Ectodermal cell (in vitro differentiated cells): ENCODE measurements around the gene PARVG.

Experiments used
- H3K27ac ChIP-seq: 2 replicates; pipeline ENCODE4 v1.7.0; 2013; ENCODE audit warnings: mild to moderate bottlenecking, low read depth, low read length; ENCODE audit not compliant: insufficient read depth, poor library complexity, severe bottlenecking
- H3K27me3 ChIP-seq: 2 replicates; pipeline ENCODE4 v1.7.0; 2013; ENCODE audit warnings: mild to moderate bottlenecking, low read length; ENCODE audit not compliant: insufficient read depth, control insufficient read depth, poor library complexity, severe bottlenecking
- H3K36me3 ChIP-seq: one replicate; pipeline ENCODE4 v1.7.0; 2013; ENCODE audit warnings: low read length; ENCODE audit not compliant: control insufficient read depth, insufficient read depth
- H3K4me1 ChIP-seq: one replicate; pipeline ENCODE4 v1.7.0; 2013; ENCODE audit warnings: low read length; ENCODE audit not compliant: control insufficient read depth, insufficient read depth
- H3K4me3 ChIP-seq: 2 replicates; pipeline ENCODE4 v1.7.0; 2013; ENCODE audit warnings: low read depth, low read length, control low read depth; ENCODE audit not compliant: insufficient read depth
- H3K9me3 ChIP-seq: 2 replicates; pipeline ENCODE4 v1.7.0; 2013; ENCODE audit warnings: mild to moderate bottlenecking, low read length, moderate library complexity; ENCODE audit not compliant: control insufficient read depth
- WGBS, 2 experiments: methylation state at CpG; one replicate each; pipeline ENCODE4 v1.1.7; 2013; ENCODE audit warnings: missing lambda C conversion rate in 2 of 2; 5-methylcytosine and 5-hydroxymethylcytosine counted together

The PARVG gene

DNA sequence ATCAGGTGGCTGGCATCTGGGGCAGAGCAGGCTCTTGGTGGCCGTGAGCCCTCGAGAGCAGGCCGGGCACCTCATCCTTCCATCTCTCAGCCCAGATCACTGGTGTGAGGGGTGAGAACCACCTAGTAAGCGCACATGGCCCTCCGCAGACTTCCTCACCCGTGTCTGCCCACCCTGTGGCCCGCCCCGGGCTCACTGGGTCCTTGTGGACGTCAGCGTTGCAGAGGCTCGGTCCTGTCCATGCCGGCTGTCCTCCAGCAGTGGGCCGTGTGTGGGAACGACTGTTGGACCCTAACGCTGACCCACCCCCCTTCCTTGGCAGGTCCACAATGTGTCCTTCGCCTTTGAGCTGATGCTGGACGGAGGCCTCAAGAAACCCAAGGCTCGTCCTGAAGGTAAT is 17.2 kb upstream of the PARVG start:
- H3K4me3 ChIP-seq = no peak overlapping the region
- H3K36me3 ChIP-seq = no peaks in the 10 kb centered on the region
- WGBS, 2 experiments = 93 to 97% methylated on average over 18 of the region's 18 CpGs
- no peaks in the 10 kb centered on the region for H3K27me3 ChIP-seq
- no peak overlapping the region for H3K27ac ChIP-seq
- no peaks in the 10 kb centered on the region for H3K9me3 ChIP-seq
- peaks cover 10% of the 10 kb centered on the region for H3K4me1 ChIP-seq

DNA sequence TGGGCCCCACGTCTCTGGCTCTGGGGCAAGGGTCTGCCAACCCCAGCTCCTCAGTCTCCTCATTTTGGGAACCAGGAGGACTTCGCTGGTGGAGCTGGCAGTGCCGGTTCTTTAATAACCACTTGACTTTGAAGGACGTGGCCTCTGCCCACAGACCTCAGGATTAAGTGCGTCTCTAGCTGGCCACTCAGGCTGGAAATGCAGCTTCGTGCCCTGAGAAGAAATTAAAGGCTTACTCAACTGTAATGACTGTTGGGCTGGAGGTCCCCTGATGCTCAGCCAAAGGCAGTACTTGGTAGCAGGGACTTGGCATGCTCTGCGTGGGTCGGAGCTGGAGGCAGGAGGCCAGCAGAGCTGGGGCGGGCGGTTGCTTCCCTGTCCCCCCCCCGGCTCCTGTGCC is 16.7 kb upstream of the PARVG start:
- Histone ChIP-seq H3K4me1 (peaks cover 7% of the 10 kb centered on the region), H3K9me3 (no peaks in the 10 kb centered on the region), H3K27me3 (no peaks in the 10 kb centered on the region), H3K36me3 (no peaks in the 10 kb centered on the region), H3K27ac (no peak overlapping the region), H3K4me3 (no peak overlapping the region)
- 93 to 94% methylated on average over 11 of the region's 11 CpGs for WGBS, 2 experiments

DNA sequence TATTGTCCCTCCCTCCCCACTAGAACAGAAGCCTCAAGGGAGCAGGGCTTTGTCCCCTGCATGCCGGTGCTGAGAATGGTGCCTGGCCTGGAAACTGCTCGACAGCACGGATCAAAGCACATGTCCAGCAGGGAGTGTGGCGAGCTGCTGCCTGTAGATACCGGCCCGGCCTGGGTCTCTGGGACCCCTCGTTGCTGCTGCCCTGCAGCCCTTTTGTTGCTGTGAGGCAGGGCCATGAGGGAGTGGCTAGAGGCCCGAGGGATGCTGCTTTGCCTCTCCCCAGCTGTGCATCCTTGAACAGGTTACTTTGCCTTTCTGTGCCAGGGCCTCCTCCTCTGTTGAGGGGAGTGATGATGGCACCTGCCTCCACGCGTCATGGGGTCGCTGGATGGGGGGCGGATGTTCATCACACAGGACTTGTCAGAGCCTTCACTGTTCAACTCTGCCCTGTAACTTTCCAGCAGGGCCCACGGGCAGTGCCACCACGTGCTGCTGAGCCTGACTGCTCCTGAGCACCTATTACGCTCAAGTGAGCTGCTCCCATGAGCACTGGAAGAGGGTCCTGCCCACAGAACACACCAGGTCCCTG is 15.3 kb upstream of the PARVG start:
- Histone ChIP-seq H3K36me3 (no peaks in the 10 kb centered on the region), H3K4me3 (no peak overlapping the region), H3K27me3 (no peaks in the 10 kb centered on the region), H3K9me3 (no peaks in the 10 kb centered on the region), H3K4me1 (peaks cover 2% of the 10 kb centered on the region), H3K27ac (no peak overlapping the region)
- WGBS, 2 experiments = 87 to 90% methylated on average over 15 of the region's 15 CpGs

DNA sequence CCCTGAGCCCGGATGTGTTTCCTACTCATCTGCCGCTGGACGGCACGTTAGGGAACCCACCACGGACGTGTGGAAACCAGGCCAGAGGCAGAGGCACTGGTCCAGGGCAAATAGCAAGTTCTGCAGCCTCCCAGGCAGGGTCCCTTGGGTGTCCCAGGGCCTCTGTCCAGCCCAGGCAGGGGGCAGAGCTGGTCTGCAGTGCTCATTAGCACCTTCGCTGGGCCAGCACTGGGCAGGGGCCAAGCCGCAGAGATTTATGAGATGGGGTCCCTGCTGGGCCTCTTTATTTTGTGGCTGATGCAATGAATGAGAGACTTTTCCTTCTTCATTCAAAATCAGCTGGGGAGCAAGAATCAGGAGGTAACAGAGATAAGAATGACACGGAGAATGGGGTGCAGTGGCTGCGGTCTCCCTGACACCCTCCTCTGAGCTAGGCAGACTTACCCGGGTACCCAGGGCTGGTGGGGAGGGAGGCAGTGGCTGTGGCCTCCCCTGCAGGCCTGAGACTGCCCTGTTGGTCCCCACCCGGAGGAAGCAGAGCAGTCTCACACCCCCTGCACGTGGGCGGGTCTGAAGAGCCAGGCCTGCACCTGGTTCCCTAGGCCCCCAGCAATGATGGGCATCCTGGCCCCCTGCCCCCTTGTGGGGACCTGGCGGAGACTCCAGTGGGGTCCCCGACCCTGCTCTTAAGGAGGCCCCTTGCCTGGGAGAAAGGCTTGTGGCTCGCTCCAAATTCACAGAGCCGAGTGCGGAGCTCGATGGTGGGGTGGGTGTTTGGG is 14.0 kb upstream of the PARVG start:
- WGBS, 2 experiments = 88 to 90% methylated on average over 20 of the region's 20 CpGs
- no peaks in the 10 kb centered on the region for H3K36me3 ChIP-seq
- H3K9me3 ChIP-seq = no peaks in the 10 kb centered on the region
- H3K27ac ChIP-seq = peak overlapping the region; percentile 8
- H3K4me1 ChIP-seq = peaks cover 2% of the 10 kb centered on the region
- H3K27me3 ChIP-seq = no peaks in the 10 kb centered on the region
- H3K4me3 ChIP-seq = no peak overlapping the region

DNA sequence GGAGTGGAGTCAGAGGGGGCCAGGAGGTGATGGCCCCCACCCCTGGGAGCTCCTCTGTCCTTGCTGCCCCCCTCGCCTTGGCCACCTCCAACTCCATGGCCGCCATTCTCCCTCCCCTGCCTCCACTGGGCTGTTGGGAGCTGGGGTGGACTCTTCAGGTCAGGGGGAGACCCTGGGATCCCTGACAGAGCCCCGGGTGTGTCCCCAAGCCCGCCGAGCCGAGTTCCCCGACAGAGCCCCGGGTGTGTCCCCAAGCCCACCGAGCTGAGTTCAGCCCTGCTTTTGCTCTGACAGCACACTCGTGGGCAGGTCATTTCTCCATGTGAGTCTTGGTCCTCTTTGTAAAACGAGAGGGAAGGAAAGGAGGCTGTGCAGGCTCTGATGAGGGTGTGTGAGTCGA is 13.2 kb upstream of the PARVG start:
- Histone ChIP-seq H3K4me3 (no peak overlapping the region), H3K27me3 (no peaks in the 10 kb centered on the region), H3K27ac (no peak overlapping the region), H3K4me1 (peaks cover 2% of the 10 kb centered on the region), H3K9me3 (no peaks in the 10 kb centered on the region), H3K36me3 (no peaks in the 10 kb centered on the region)
- 93 to 94% methylated on average over 12 of the region's 12 CpGs for WGBS, 2 experiments

DNA sequence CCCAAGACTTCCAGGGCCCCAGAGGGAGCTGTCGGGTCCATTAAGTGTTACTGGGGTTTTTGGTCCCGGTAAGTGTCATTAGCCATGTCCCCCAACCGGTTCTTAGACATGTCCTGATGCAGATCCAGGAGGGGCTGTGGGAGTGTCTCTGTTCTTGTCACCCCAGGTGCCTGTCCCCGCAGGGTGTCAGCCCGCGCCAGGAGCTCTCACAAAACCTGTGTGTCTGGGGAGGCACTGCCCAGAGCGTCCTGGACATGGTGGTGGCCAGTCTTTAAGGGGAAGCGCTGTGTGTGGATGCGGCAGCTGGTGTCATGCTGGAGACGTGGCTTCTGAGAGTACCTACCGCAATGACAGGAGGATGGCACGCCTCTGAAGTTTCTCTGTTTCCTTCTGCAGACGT is 12.5 kb upstream of the PARVG start:
- Histone ChIP-seq H3K4me1 (peaks cover 2% of the 10 kb centered on the region), H3K4me3 (no peak overlapping the region), H3K9me3 (no peaks in the 10 kb centered on the region), H3K27ac (no peak overlapping the region), H3K36me3 (no peaks in the 10 kb centered on the region), H3K27me3 (no peaks in the 10 kb centered on the region)
- WGBS, 2 experiments = 90 to 91% methylated on average over 13 of the region's 13 CpGs

DNA sequence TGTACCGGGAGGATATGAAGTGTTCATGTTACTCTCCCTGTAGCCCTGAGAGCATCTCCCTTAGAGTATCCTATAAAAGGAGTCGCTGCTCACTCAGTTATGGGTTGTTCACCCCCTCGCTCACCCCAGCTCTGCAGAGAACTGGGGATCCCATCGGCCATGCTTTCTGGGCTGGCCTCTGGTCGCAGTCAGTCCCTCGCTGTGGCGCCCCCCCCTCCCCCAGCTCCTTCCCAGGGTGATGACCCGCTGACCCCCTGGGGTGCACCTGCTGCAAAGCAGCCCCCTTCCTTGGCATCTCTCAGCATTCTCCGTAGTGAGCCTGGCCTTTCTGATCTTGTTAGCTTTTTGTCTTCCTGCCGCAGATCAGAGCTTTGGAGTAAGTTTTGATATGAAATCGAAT is 10.3 kb upstream of the PARVG start:
- Histone ChIP-seq H3K9me3 (no peaks in the 10 kb centered on the region), H3K4me3 (no peak overlapping the region), H3K4me1 (peaks cover 7% of the 10 kb centered on the region), H3K27ac (no peak overlapping the region), H3K27me3 (no peaks in the 10 kb centered on the region), H3K36me3 (no peaks in the 10 kb centered on the region)
- WGBS, 2 experiments = 75 to 76% methylated on average over 11 of the region's 11 CpGs

DNA sequence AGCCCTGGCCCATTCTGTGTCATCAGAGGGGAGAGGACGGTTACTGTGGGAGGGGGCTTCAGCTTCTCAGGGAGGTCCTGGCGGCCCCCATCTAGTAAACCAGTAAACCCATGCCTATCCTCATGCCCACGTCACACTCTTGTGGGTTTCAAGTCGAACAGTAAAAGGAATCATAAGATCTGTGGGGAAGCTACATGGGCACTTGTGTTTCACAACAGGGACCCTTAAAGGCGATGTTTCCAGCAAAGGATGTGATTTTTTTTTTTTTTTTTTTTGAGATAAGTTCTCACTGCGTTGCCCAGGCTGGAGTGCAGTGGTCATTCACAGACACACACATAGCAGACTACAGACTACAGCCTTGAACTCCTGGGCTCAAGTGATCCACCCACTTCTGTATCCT is 9.2 kb upstream of the PARVG start:
- Histone ChIP-seq H3K36me3 (no peaks in the 10 kb centered on the region), H3K27ac (no peak overlapping the region), H3K4me3 (no peak overlapping the region), H3K9me3 (no peaks in the 10 kb centered on the region), H3K4me1 (peaks cover 7% of the 10 kb centered on the region), H3K27me3 (no peaks in the 10 kb centered on the region)
- WGBS, 2 experiments = 89 to 90% methylated on average over 6 of the region's 6 CpGs

DNA sequence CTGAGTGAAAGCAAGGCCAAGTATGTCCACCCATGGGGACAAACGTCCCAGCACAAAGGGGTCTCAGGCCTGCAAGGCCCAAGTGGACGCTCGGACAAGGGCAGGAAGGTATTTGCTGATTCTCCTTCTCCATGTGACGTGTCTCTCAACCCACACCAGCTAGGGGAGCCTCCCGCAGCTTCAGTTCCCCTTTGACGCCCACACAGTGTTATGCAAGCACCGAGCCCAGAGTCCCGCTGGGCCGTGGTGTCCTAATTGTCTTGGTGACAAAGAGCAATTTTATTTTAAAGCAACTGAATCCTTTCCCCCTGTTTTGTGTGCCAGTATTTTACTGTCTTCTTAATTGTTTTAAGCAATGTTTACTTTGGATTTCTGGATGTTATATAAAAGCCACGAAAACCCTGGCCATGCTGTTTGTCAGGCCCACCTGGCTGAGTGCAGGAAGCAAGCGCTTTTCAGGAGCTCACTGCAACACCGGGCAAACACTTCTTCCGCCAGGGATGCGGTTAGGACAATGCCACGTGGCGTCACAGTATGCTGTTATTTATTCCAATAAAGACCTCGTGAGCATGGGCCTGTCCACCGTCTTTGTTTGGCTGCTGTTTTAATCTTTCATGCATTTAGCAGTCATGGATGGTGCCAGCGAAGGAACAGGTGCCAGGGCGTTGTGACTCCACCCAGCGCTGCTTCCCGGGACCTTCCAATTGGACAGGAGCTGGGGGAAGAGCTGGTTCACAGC is 8.2 kb upstream of the PARVG start:
- Histone ChIP-seq H3K4me3 (no peak overlapping the region), H3K4me1 (peaks cover 5% of the 10 kb centered on the region), H3K27me3 (no peaks in the 10 kb centered on the region), H3K9me3 (no peaks in the 10 kb centered on the region), H3K36me3 (no peaks in the 10 kb centered on the region), H3K27ac (no peak overlapping the region)
- WGBS, 2 experiments = 43 to 53% methylated on average over 22 of the region's 22 CpGs

DNA sequence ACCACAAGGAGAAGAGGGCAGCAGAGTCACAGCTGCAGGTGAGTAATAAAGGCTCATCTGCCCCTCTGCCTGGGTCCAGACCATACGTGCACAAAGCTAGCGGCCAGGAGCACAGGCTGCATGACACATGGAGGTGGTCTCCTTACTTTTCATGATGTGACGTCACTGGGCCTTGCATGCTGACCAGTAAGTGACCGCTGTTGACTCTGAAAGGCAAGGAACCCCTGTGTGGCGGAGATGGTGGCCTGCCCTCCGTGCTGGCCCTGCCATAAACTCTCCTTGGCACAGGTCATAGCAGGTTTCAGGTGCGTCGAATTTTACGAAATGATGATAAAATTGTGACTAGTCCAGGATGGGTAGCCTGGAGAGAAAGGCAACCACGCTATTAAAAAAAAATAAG is 7.6 kb upstream of the PARVG start:
- peaks cover 5% of the 10 kb centered on the region for H3K4me1 ChIP-seq
- H3K27me3 ChIP-seq = no peaks in the 10 kb centered on the region
- H3K4me3 ChIP-seq = no peak overlapping the region
- no peak overlapping the region for H3K27ac ChIP-seq
- no peaks in the 10 kb centered on the region for H3K9me3 ChIP-seq
- no peaks in the 10 kb centered on the region for H3K36me3 ChIP-seq
- 93 to 94% methylated on average over 10 of the region's 10 CpGs for WGBS, 2 experiments
